NCI-H774 (cell line): ENCODE measurements around the gene DNAJC8.

ENCODE experiments used
- DNase-seq: peaks from one replicate; lab custom pipeline; 2025; lab: John Stamatoyannopoulos, UW

Gene DNAJC8

GRCh38 chr1:28249866-28250295 lies 17.1 kb upstream of the DNAJC8 start:
- no peak for DNase-seq

GRCh38 chr1:28249013-28249865 lies 16.4 kb upstream of the DNAJC8 start:
- DNase-seq, result peak; percentile 13

GRCh38 chr1:28248273-28249012 lies 15.6 kb upstream of the DNAJC8 start:
- DNase-seq, result peak; percentile 5

GRCh38 chr1:28247612-28248272 lies 14.9 kb upstream of the DNAJC8 start:
- no peak for DNase-seq

GRCh38 chr1:28246427-28246832 lies 13.6 kb upstream of the DNAJC8 start:
- DNase-seq, result no peak

- DNase-seq, result no peak
Measured at GRCh38 chr1:28244549-28245251, 11.9 kb upstream of the DNAJC8 start.

- no peak for DNase-seq
Measured at GRCh38 chr1:28243685-28244311, 11.0 kb upstream of the DNAJC8 start.

DNA sequence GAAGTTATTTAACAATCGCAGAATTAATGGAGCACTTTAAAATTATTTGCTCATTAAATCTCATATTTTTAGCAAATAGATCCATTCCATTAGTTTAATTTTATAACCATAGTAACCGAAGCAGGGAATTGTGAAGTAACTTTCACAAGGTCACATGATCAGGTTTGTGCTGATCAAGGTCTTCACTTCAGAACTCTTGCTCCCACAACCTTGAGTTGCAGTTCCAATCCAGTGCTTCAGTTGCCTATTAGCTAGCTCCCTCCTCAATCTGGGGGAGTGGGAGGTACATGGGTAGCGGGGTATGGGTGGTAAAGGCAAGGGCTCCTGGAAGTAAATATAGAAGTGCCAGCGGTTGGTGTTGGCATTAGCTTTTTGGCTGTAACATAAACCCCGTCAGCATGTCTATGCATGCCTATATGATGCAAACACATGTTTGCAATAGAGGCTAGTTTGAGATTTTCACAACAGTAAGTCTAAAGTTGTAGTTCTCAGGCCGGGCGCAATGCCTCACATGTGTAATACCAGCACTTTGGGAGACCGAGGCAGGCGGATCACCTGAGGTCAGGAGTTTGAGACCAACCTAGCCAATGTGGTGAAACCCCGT lies 8.9 kb upstream of the DNAJC8 start:
- DNase-seq, result no peak

DNA sequence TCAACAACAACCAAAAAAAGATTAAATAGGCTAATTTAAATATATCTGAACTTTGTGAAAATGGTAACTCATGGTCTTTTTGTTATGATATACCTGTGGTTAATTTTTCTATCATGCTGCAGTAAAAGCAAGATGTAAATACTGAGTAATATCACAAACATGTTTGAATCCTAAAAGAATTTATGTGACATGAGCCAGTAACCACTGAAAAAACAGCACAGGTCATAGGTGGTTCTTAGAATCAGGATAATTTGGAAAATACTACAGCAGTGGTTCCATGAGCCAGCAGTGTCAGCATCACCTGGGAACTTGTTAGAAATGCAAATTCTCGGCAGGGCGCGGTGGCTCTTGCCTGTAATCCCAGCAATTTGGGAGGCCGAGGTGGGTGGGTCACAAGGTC lies 7.2 kb upstream of the DNAJC8 start:
- no peak for DNase-seq

DNA sequence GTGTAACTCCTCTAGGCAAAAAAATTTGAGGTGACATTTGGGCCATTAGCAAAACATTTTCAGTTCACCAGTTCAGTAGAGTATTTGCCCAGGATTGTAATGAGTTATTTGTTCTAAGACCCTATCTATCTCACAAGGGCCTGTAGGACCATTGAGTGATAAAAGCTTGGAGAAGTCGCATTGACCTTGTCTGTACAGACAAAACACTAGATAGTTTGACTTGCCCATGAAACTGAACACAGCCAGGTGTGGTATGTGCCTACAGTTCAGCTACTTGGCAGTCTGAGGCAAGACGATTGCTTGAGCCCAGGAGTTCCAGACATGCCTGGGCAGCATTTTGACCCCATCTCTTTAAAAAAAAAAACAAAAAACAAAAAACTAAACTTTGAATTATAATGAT lies 6.2 kb upstream of the DNAJC8 start:
- no peak for DNase-seq

DNA sequence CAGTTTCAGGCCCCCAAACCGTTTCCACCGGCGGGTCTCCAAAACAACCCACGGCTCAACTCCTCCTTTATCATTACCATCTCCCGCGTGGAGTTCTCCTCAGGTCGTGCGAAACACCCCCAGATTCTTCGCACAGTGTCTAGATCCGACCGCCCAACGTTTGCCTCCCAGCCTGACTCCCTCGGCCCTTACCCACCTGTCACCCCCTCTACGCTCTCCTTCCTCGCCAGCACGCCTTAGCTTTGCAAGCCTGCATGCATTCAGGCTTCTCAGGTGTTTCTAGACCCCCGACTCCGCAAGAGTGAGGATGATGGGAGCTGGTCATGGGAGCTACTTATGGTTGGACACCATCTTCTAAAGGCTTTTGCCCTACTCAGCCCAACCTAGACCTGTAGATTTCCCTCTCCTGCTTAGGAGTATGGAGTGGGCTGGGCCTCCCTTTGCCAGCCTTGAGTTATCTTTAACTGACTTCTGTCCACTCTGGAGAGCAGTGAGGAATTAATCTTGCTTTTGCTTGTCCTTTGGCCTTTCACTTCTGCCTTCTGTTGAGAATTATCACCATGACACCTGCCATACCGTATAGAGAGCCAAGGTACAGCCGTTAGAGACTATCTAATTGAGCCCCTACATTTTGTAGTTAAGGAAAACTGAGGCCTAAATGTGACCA lies 4.0 kb upstream of the DNAJC8 start:
- DNase-seq, result no peak

GRCh38 chr1:28235755-28236655 lies 3.2 kb upstream of the DNAJC8 start, which contains the start of gene ATP5IF1:
Gene ATP5IF1, plus strand, starts transcription at chr1:28236124. Its CDS starts 60 bp downstream, at chr1:28236184.
- peak; percentile 82 for DNase-seq

DNA sequence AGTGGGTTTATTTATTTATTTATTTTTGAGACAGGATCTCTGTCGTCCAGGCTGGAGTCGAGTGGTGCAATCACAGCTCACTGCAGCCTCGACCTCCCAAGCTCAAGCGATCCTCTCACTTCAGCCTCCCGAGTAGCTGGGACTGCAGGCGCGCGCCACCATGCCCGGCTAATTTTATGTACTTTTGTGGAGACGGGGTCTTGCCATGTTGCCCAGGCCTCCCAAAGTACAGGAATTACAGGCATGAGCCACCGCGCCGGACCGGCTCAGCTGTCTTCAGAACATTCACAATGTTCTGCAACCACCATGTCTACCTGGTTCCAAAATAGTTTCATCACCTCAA lies 406 bp upstream of the DNAJC8 start:
- no peak for DNase-seq

DNA sequence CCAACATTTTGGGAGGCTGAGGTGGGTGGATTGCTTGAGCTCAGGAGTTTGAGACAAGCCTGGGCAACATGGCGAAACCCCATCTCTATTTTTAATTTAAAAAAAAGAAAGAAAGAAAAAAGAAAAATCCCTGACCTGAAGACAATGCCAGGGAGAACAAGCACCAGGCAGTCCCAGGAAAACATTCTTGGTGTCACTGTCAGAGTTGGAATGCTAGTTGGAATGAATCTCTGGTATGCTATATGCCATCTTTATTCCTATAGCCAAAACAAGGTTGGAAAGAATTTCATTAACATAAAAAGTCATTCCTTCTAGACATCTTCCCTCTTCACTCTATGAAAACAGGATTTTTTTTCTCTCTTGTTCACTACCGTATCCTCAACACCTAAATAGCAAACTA lies 2.8 kb downstream of the DNAJC8 start:
- DNase-seq, result no peak

DNA sequence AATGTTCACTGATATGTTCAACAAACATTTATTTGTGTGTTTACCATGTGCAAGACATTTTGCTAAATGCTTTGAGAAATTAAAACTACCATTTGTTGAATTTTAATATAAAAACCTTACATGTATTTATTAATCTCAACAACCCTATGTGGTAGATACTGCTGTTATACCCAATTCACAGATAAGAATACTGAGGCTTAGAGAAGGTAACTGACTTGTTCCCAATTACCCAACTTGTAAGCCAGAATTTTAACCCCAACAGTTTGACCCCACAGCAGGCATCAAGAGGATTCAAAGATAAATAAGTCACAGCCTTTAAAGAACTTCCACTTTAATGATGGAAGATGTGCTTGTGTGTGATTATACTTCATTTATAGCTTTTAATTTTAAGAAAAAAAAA lies 3.7 kb downstream of the DNAJC8 start:
- DNase-seq, result no peak

DNA sequence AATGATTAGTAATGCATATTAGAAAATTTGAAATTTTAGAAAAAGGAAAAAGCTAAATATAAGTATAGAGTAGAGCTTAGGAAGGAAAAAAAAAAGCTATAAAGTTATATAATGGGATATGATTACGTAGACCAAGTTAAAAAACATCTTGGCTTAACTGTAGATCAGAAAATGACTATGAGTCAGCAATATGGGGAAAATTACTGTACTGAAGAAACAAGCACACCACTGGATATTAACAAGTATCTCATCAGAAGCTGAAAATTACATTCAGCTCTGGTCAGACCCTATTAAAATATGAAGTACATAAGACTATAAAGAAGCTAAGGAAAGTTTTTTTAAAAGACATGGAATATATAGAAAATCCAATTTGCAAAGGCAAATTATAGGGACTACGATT lies 19.5 kb downstream of the DNAJC8 start:
- no peak for DNase-seq

DNA sequence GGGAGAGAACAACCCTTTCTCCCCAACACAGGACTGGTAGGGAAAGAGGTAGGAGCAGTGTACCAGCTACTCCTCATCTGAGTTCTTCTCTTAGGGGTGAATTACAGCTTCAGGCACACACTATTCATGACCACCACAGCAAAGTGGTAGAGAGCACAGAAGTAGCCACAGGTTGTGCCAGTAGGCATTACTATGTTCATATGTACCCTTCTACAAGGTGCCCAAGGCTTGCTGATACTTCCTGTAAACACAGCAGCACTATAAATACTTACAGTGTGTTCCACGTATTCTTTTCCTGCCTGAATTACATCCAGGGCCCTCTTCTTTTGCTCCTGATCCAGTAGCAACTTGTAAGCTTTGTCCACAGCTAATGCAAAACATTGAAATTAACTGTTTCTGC lies 23.1 kb downstream of the DNAJC8 start:
- no peak for DNase-seq

GRCh38 chr1:28208818-28209441 lies 23.9 kb downstream of the DNAJC8 start:
- DNase-seq, result no peak

- no peak for DNase-seq
Measured at GRCh38 chr1:28205243-28205642, 27.6 kb downstream of the DNAJC8 start.
